Fibroblast of the aortic adventitia (primary cell): ENCODE measurements around the gene ROBO2. TPM values are rescaled to one million over a fixed set of nuclear protein-coding genes. Genes with fewer than 3 reads are reported as not detected.

Source experiments
- DNase-seq: peaks from one replicate; pipeline ENCODE4 v3.0.0-alpha.2; 2010; ENCODE audit warnings: low read depth
- H3K4me3 ChIP-seq: 2 replicates; pipeline ENCODE4 v1.5.1; 2011; ENCODE audit warnings: low read depth, mild to moderate bottlenecking, control low read depth, low read length, moderate library complexity
- CTCF ChIP-seq: IDR thresholded peaks from 2 replicates; pipeline ENCODE4 v1.5.1; 2011; ENCODE audit warnings: mild to moderate bottlenecking, low read length, control low read depth, inconsistent platforms; ENCODE audit not compliant: insufficient read depth
- total RNA-seq: library from RNA; depleted of rRNA; stranded (reverse); fragments of >200 nt; gene quantifications from 2 replicates; pipeline ENCODE4 v1.2.3, GENCODE V29; 2012; ENCODE audit warnings: low replicate concordance

ROBO2 gene
- total RNA-seq, 1 donor: 1.2 TPM

DNA sequence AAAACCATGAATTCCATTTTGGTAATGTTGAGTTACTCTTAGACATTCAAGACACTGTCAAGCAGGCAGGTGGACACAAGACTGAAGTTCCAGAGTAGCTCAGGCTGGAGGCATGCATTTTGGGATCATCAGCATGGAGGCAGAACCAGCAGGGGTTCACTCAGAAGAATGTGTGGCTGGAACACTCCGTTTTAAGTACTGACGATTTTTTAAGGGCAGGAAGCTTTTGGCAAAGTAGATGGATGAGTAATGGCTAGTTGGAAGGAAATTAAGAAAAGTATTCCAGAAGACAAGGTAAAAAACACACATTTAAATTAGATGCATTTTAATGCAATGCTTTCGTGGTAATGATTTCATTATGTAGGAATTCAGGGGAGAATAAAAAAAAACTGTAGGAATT lies 420.4 kb downstream of the ROBO2 start:
- no peak overlapping the region for H3K4me3 ChIP-seq
- DNase-seq: no peak
- TF ChIP-seq CTCF: no peak

DNA sequence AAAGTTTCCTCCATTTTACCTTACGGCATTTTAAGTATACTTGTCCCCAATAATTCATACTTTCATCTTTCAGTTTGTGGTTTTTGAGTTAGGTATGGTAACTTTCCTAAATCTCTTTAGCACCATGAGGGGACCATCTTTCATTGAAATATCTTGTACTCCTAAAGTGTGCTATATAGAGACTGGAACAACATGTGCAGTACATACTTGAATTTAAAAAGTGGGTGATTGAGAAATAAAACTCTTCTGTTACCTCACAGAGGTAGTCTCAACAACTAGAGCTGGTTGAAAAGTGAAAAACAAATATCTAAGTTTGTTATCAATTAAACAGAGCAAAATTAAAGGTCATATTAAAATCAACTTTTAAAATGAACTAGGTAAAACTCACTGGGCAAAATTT lies 423.1 kb downstream of the ROBO2 start:
- DNase-seq: no peak
- TF ChIP-seq CTCF: no peak

GRCh38 chr3:77464111-77464688 lies 424.3 kb downstream of the ROBO2 start:
- TF ChIP-seq CTCF: no peak
- no peak for DNase-seq
- no peak overlapping the region for H3K4me3 ChIP-seq

More for the DNA sequence above, 423.1 kb downstream of the ROBO2 start:
- H3K4me3 ChIP-seq: no peak overlapping the region

- DNase-seq: no peak
- no peak for TF ChIP-seq CTCF
- no peak overlapping the region for H3K4me3 ChIP-seq
Observed at GRCh38 chr3:77466562-77467115, 426.7 kb downstream of the ROBO2 start.

DNA sequence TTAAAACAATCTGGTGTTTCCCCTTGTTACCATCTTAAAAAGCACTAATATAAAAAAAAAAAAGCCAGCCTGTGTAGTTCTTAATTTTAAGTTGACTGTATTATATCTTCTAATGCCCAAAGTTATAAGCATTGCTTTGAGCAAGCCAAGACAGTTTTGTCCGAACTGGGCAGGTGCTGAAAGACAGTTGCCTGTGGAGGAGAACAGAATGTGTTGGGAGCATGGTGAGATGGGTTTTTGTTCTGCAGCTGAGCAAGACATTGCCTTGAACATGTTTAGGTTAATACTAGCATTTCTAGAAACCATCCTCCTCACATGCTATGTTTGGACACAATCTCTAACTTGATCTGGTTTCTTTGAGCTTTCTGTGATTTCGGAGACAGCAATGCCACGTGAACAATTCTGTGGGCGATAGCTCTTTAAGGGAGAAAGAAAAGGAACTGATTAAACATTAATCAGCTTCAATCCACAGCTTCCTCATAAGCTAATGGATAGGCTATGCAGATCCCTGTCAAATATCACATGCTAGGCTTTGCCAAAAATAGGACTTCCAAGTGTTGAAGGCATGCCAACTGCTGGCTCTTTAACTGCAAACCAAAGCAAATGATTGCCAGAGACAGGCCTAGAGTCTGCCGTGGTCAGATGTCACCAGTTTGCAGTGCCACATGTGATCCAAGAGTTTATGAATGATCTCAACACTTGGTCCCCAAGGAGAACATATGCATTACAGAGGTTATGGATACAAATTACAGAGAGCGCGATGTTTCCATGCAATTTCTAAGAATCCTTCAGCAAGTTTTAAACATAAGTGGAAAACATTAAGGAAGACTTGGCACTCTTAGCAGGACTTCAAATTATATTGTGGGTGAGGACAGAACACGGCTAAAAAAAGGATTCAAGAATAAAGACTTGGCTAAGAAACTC lies 428.1 kb downstream of the ROBO2 start:
- no peak for DNase-seq
- no peak for TF ChIP-seq CTCF
- no peak overlapping the region for H3K4me3 ChIP-seq

GRCh38 chr3:77468626-77469020 lies 428.7 kb downstream of the ROBO2 start:
- no peak for DNase-seq
- H3K4me3 ChIP-seq: no peak overlapping the region
- no peak for TF ChIP-seq CTCF
